Measurements from ENCODE around the gene JAML.

JAML gene

GRCh38 chr11:118144301-118145268 lies 80.2 kb downstream of the JAML start:
- DNase-seq (ENCODE audit: low read depth), result no peak

Data from HS-5 (cell line).